HTR-8/SVneo (cell line): Measurements from ENCODE around the gene GPT2.
A peak's percentile ranks its signal among the peaks of the same experiment; 100 is the strongest.

Experiments
- DNase-seq: peaks from one replicate; pipeline ENCODE4 v3.0.0; 2011; ENCODE audit warnings: low spot score, mixed read lengths; ENCODE audit not compliant: insufficient read length
- FAIRE-seq: peaks from 2 replicates; lab custom pipeline; 2011; peaks lifted over from hg19 to GRCh38; lab: Jason Lieb, UNC

GPT2 gene

GRCh38 chr16:46895399-46896313 is 11.5 kb downstream of the GPT2 start:
- FAIRE-seq (no peak), DNase-seq (no peak)

GRCh38 chr16:46896314-46896968 is 12.3 kb downstream of the GPT2 start:
- no peak for FAIRE-seq

DNA sequence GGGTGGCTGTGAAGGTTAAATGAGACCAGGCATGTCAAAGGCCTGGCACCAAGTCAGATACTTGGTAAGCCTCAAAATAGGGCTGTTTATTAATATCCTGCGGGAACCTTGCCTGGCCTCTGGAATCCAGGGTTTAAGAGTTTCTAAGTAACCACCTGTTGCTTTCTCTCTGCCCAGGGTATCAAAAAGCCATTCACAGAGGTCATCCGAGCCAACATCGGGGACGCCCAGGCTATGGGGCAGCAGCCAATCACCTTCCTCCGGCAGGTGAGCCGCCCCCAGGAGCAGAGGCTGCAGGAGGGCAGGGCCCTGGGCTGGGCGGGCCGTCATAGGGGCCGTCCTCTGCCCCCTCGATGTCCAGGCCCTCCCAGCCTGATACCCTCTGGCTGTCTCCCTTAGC is 13.3 kb downstream of the GPT2 start:
- FAIRE-seq (no peak), DNase-seq (no peak)

More at GRCh38 chr16:46896314-46896968, 12.3 kb downstream of the GPT2 start:
- DNase-seq = no peak

GRCh38 chr16:46898006-46898405 is 13.8 kb downstream of the GPT2 start:
- no peak for FAIRE-seq

DNA sequence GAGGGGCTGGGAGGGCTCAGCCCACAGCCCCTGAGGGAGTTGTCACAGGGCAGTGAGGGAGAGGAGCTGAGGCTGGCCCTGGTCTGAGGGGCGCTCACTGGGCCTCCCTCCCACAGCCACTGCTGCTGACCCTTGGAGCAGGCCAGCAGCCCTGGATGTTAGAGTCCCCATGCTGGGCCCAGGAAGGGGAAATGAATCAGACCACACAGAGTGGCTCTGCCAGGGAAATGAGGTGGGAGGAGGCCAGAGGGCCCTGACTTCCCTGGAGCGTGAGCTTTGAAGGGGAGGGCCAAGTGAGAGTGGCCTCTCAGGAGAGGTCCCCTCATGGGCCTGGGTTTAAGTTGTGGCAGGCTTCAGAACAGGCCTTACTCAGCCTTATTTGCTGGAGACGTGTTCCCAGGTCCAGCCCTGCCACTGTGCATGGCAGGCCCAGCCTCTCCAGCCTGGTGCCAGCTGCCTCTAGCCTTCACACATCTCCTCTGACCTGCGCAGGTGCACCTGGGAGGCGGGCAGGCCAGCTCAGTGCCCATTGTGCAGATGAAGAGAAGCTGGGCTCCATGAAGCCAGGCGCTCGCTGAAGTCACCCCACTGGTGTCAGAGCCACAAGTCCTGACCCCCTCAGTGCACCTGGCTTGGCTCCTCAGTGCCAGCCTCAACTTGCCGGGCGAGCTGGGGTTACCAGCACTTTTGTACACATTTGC is 15.4 kb downstream of the GPT2 start:
- DNase-seq (no peak), FAIRE-seq (no peak)

More at GRCh38 chr16:46898006-46898405, 13.8 kb downstream of the GPT2 start:
- no peak for DNase-seq

DNA sequence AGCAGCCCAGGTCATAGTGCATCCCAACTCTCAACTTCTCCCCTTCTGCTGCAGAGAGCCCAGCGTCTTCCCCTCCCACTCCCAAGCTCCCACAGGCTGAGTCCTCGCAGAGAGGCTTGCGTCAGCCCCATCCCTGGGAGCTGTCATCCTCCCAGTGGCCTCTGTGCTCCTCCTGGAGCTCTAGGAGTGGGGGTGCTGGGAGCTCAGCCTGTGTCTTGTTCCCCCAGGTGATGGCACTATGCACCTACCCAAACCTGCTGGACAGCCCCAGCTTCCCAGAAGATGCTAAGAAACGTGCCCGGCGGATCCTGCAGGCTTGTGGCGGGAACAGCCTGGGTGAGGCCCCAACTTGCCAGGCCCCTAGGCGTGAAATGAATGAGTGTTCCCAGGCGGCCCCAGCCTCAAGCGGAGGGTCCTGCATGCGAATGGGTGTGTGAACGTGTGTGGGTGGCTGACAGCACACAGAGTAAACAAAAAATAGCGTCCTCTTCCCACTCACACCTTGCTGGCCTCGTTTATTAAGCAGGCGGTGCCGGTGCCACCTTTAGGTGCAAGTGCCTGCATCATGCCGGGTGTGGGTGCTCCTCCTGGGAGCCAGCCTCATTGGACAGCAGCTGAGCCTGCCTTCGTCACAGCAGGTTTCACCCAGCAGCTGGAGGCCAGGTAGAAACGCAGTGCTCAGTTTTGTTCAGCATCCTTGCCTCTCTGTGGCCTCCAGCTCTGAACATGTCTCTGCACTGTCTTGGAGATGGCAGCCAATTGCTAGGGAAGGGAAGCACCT is 16.5 kb downstream of the GPT2 start:
- FAIRE-seq = no peak
- no peak for DNase-seq

GRCh38 chr16:46901709-46902108 is 17.5 kb downstream of the GPT2 start:
- FAIRE-seq = no peak
- no peak for DNase-seq

DNA sequence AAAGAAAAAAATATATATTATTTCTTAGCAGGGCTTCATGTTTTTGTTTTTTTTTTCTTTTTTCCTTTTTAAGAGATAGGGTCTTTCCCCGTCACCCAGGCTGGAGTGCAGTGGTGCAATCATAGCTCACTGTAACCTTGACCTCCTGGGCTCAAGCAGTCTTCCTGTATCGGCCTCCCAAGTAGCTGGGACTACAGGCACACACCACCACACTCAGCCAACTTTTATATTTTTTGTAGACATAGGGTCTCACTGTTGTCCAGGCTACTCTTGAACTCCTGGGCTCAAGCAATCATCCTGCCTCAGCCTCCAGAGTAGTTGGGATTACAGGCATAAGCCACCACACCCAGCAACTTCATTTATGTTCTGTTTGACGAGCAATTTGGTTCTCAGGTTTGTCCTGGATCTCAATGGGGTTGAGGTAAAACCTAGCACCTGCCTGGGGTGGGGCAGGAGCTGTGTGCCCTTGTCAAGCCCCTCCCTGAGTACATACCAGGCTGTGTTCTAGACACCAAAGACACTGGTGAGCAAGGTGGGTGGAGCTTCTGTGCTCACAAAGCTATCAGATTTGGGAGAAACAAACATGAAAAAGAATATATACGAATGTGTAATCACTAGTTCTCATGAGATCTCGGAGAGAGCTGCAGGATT is 19.2 kb downstream of the GPT2 start:
- no peak for DNase-seq
- FAIRE-seq = no peak

DNA sequence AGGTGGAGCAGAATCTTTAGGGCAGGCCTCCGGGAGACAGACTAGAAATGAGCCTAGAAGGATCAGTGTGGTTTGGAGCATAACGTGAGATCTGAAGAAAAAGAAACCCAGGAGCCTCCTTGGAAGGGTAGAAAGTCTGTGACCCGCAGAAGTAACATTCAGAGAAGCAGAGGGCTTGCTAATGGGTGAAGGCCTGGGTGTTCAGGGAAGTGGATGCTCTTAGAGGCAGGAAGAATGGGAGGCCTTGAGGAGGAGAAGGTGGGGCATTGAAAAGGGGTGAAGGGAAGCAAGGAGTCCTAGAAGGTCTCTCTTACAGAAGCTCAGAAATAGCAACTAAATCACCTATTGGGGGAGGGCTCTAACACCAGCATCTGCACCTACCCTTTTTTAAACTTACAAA is 20.3 kb downstream of the GPT2 start:
- FAIRE-seq = no peak
- no peak for DNase-seq

GRCh38 chr16:46906360-46907060 is 22.3 kb downstream of the GPT2 start:
- FAIRE-seq (no peak), DNase-seq (no peak)

DNA sequence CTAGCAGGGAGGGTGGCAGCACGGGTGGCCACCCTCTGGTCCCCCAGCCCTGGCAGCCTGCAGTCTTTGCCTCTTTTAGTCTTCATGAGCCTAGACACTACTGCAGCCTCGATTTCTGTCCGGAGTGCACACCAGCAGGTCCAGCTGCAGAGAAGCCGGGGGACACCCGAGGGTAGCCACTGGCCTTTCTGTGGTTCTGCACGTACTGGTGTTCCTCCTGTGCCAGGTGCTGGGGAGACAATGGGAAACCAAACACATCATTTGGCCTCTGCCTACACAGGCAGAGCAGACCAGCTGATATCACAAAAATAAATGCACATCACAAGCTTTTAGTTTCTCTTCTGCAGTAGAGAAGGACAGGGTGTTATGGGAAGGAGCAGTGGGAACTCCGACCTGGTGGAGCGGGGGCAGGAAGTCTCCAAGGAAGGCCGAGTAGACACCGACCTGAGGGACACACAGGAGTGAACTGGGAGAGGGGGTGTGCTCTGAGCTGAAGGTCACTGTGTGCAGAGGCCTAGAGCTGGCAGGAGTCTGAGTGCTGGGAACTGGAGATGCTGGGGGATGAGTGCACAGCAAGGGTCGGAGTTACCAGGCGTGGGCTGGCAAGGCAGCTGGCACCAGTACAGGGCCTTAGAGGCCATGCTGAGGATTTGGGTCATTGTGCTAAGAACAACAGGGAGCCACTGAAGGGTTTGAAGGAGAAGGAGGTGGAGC is 23.1 kb downstream of the GPT2 start:
- DNase-seq (no peak), FAIRE-seq (no peak)

GRCh38 chr16:46908540-46909372 is 24.6 kb downstream of the GPT2 start:
- FAIRE-seq (no peak), DNase-seq (peak; percentile 59)

DNA sequence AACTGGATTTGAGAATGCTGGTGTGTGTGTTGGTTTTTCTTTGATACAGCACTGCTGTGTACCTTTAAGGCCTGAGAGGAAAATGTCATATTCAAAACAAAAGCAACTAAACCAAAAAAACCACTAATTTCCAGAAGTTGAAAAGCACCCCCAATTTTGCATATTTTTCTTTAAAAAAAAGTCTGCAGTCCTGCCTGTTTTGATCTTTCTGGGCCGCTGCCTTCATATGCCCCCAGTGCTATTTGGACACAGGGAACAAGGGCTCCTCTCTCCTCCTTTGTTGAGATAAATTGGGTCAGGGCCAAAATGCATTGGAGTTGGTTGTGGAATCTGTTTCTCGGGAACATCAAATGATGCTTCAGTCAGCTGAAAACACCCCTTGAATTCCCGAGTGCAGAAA is 26.9 kb downstream of the GPT2 start:
- no peak for FAIRE-seq
- no peak for DNase-seq

- FAIRE-seq = no peak
- DNase-seq = no peak
These were observed 27.5 kb downstream of the GPT2 start for GRCh38 chr16:46911650-46912049.

GRCh38 chr16:46914556-46915201 is 30.5 kb downstream of the GPT2 start:
- FAIRE-seq = no peak
- DNase-seq = no peak

GRCh38 chr16:46915483-46916025 is 31.4 kb downstream of the GPT2 start:
- FAIRE-seq = peak; percentile 98

GRCh38 chr16:46916980-46917379 is 32.8 kb downstream of the GPT2 start:
- no peak for DNase-seq
- no peak for FAIRE-seq

More at GRCh38 chr16:46915483-46916025, 31.4 kb downstream of the GPT2 start:
- no peak for DNase-seq
